Measurements from ENCODE around the gene DDX39B.

The DDX39B gene

GRCh38 chr6:31577579-31577966 lies 35.8 kb upstream of the DDX39B start:
- TF ChIP-seq REST (IDR thresholded peaks at IDR 0.05; ENCODE audit: insufficient read depth in 1 of 2, low read depth in 2 of 2, low read length in 2 of 2) = no peak
- TF ChIP-seq POLR2AphosphoS5 (IDR thresholded peaks at IDR 0.05; ENCODE audit: low read depth, low read length) = no peak
- TF ChIP-seq TAF1 (IDR thresholded peaks at IDR 0.05; ENCODE audit: borderline replicate concordance, insufficient read depth, low read length) = no peak
- TF ChIP-seq SIN3A (IDR thresholded peaks at IDR 0.05; ENCODE audit: borderline replicate concordance, insufficient read depth, low read length) = no peak

- TF ChIP-seq POLR2AphosphoS5 (IDR thresholded peaks at IDR 0.05; ENCODE audit: low read depth, low read length) = no peak
Observed at GRCh38 chr6:31576897-31577578, 35.2 kb upstream of the DDX39B start.

- TF ChIP-seq SIN3A (IDR thresholded peaks at IDR 0.05; ENCODE audit: borderline replicate concordance, insufficient read depth, low read length) (no peak), REST (IDR thresholded peaks at IDR 0.05; ENCODE audit: insufficient read depth in 1 of 2, low read depth in 2 of 2, low read length in 2 of 2) (no peak), POLR2AphosphoS5 (IDR thresholded peaks at IDR 0.05; ENCODE audit: low read depth, low read length) (no peak), TAF1 (IDR thresholded peaks at IDR 0.05; ENCODE audit: borderline replicate concordance, insufficient read depth, low read length) (no peak), FOXP2 (optimal IDR thresholded peaks at IDR 0.05; ENCODE audit: borderline replicate concordance, extremely low read depth, extremely low read length, insufficient read depth) (no peak)
Observed at GRCh38 chr6:31575952-31576685, 34.3 kb upstream of the DDX39B start.

- TF ChIP-seq REST (IDR thresholded peaks at IDR 0.05; ENCODE audit: insufficient read depth in 1 of 2, low read depth in 2 of 2, low read length in 2 of 2) (no peak), TAF1 (IDR thresholded peaks at IDR 0.05; ENCODE audit: borderline replicate concordance, insufficient read depth, low read length) (no peak), POLR2AphosphoS5 (IDR thresholded peaks at IDR 0.05; ENCODE audit: low read depth, low read length) (no peak), FOXP2 (optimal IDR thresholded peaks at IDR 0.05; ENCODE audit: borderline replicate concordance, extremely low read depth, extremely low read length, insufficient read depth) (no peak), SIN3A (IDR thresholded peaks at IDR 0.05; ENCODE audit: borderline replicate concordance, insufficient read depth, low read length) (no peak)
Observed at GRCh38 chr6:31575335-31575901, 33.6 kb upstream of the DDX39B start, which contains the start of gene TNF. Gene TNF, plus strand, starts transcription at chr6:31575565. Its CDS starts 177 bp downstream, at chr6:31575742.

- TF ChIP-seq SIN3A (IDR thresholded peaks at IDR 0.05; ENCODE audit: borderline replicate concordance, insufficient read depth, low read length) = no peak
- no peak for TF ChIP-seq TAF1 (IDR thresholded peaks at IDR 0.05; ENCODE audit: borderline replicate concordance, insufficient read depth, low read length)
- no peak for TF ChIP-seq POLR2AphosphoS5 (IDR thresholded peaks at IDR 0.05; ENCODE audit: low read depth, low read length)
- TF ChIP-seq REST (IDR thresholded peaks at IDR 0.05; ENCODE audit: insufficient read depth in 1 of 2, low read depth in 2 of 2, low read length in 2 of 2) = no peak
- no peak for TF ChIP-seq FOXP2 (optimal IDR thresholded peaks at IDR 0.05; ENCODE audit: borderline replicate concordance, extremely low read depth, extremely low read length, insufficient read depth)
Observed at GRCh38 chr6:31574106-31575061, 32.6 kb upstream of the DDX39B start.

Data from PFSK-1 (cell line).